WTC11 (cell line): ENCODE measurements around the gene MPDZ. TPM values are rescaled to one million over a fixed set of nuclear protein-coding genes. Genes with fewer than 3 reads are reported as not detected.

Experiments
- ATAC-seq: fragments of 200-7000 bp; cut with Tn5 transposase; 2 replicates; pipeline ENCODE4 v1.10.0; 2021; ENCODE audit warnings: mild to moderate bottlenecking, moderate library complexity
- CTCF ChIA-PET: fragments of 300-600 bp; sonication (Branson Sonifier 250); formaldehyde crosslinking; loops from one replicate; lab custom pipeline; 2021; ENCODE audit warnings: antibody characterized with exemption; lab: Charles Lee
- POLR2A ChIA-PET: fragments of 350-600 bp; sonication (Branson Sonifier 250); formaldehyde crosslinking; loops from one replicate; lab custom pipeline; 2021; ENCODE audit warnings: antibody characterized with exemption; lab: Charles Lee
- DNase-seq: peaks from one replicate; pipeline ENCODE4 v3.0.0; 2021; ENCODE audit warnings: low spot score
- H3K27ac Mint-ChIP-seq: 2 replicates; pipeline ENCODE4 v1.8.0; 2021; ENCODE audit warnings: mixed read lengths
- H3K27me3 Mint-ChIP-seq: 2 replicates; pipeline ENCODE4 v1.8.0; 2021; ENCODE audit warnings: low read depth, mild to moderate bottlenecking, moderate library complexity, mixed read lengths
- H3K36me3 Mint-ChIP-seq: 2 replicates; pipeline ENCODE4 v1.8.0; 2021; ENCODE audit warnings: mixed read lengths
- H3K4me1 Mint-ChIP-seq: 2 replicates; pipeline ENCODE4 v1.8.0; 2022; ENCODE audit warnings: mixed read lengths
- H3K4me3 Mint-ChIP-seq: 2 replicates; pipeline ENCODE4 v1.8.0; 2021; ENCODE audit warnings: mild to moderate bottlenecking, moderate library complexity, mixed read lengths
- H3K9me3 Mint-ChIP-seq: 2 replicates; pipeline ENCODE4 v1.8.0; 2021; ENCODE audit warnings: mixed read lengths
- AR ChIP-seq: fragments of 250-450 bp; sonication (Bioruptor Pico); IDR thresholded peaks from 2 replicates; pipeline ENCODE4 v1.9.0; 2021; ENCODE audit warnings: mild to moderate bottlenecking
- CBFB ChIP-seq: sonication (generic); formaldehyde crosslinking; IDR thresholded peaks from 2 replicates; pipeline ENCODE4 v1.8.1; 2022; ENCODE audit warnings: mild to moderate bottlenecking, low read depth, missing genetic modification reagents
- FOXP4 ChIP-seq: sonication (generic); formaldehyde crosslinking; IDR thresholded peaks from 2 replicates; pipeline ENCODE4 v1.8.0; 2022; ENCODE audit warnings: mild to moderate bottlenecking, missing genetic modification reagents
- NFATC4 ChIP-seq: fragments of 250-450 bp; sonication (Bioruptor Pico); IDR thresholded peaks from 2 replicates; pipeline ENCODE4 v1.9.0; 2021; ENCODE audit warnings: mild to moderate bottlenecking
- NFE2L1 ChIP-seq: sonication (generic); formaldehyde crosslinking; IDR thresholded peaks from 2 replicates; pipeline ENCODE4 v1.8.1; 2023; ENCODE audit warnings: missing genetic modification reagents
- NR1H2 ChIP-seq: sonication (generic); formaldehyde crosslinking; IDR thresholded peaks from 2 replicates; pipeline ENCODE4 v1.9.0; 2021; ENCODE audit warnings: mild to moderate bottlenecking, moderate library complexity, missing genetic modification reagents
- PREB ChIP-seq: sonication (generic); formaldehyde crosslinking; IDR thresholded peaks from 2 replicates; pipeline ENCODE4 v1.8.1; 2022; ENCODE audit warnings: mild to moderate bottlenecking, missing genetic modification reagents, moderate library complexity, borderline replicate concordance
- SP1 ChIP-seq: sonication (generic); formaldehyde crosslinking; conservative IDR thresholded peaks from 2 replicates; pipeline ENCODE4 v1.8.1; 2022; ENCODE audit warnings: missing genetic modification reagents
- ZNF121 ChIP-seq: sonication (generic); formaldehyde crosslinking; IDR thresholded peaks from 2 replicates; pipeline ENCODE4 v1.8.0; 2023; ENCODE audit warnings: missing genetic modification reagents
- ZNF396 ChIP-seq: fragments of 250-450 bp; sonication (Bioruptor Pico); IDR thresholded peaks from 2 replicates; pipeline ENCODE4 v1.8.0; 2021; ENCODE audit warnings: mild to moderate bottlenecking, moderate library complexity, borderline replicate concordance
- ZNF532 ChIP-seq: fragments of 250-450 bp; sonication (Bioruptor Pico); IDR thresholded peaks from 2 replicates; pipeline ENCODE4 v1.9.0; 2021; ENCODE audit warnings: mild to moderate bottlenecking, borderline replicate concordance
- total RNA-seq: library from RNA; stranded (reverse); gene quantifications from 3 replicates; pipeline ENCODE4 v1.2.3, GENCODE V29; 2021
- TF ChIP-seq, protein P1 (sequence below): fragments of 250-450 bp; sonication (Bioruptor Pico); IDR thresholded peaks from 2 replicates; pipeline ENCODE4 v1.9.0; 2021; ENCODE audit warnings: mild to moderate bottlenecking
- TF ChIP-seq, protein P2 (sequence below): sonication (generic); formaldehyde crosslinking; IDR thresholded peaks from 2 replicates; pipeline ENCODE4 v1.8.1; 2022; ENCODE audit warnings: low read depth, missing genetic modification reagents, borderline replicate concordance
- TF ChIP-seq, protein P3 (sequence below): fragments of 250-450 bp; sonication (Bioruptor Pico); IDR thresholded peaks from 2 replicates; pipeline ENCODE4 v1.9.0; 2021; ENCODE audit warnings: moderate library complexity, mild to moderate bottlenecking, inconsistent platforms, borderline replicate concordance
- TF ChIP-seq, protein P4 (sequence below): sonication (generic); formaldehyde crosslinking; IDR thresholded peaks from 2 replicates; pipeline ENCODE4 v1.8.1; 2023; ENCODE audit warnings: mild to moderate bottlenecking, missing genetic modification reagents, moderate library complexity

Gene MPDZ
- total RNA-seq, 1 experiment from 2014 or later = 38.5 TPM

GRCh38 chr9:13244181-13244580, 35.3 kb downstream of the MPDZ start (continued):
- no peak for TF ChIP-seq ZNF532 (CRISPR knock-in tag)
- no peak for TF ChIP-seq SP1 (CRISPR knock-in tag)
- TF ChIP-seq, protein P1, sequence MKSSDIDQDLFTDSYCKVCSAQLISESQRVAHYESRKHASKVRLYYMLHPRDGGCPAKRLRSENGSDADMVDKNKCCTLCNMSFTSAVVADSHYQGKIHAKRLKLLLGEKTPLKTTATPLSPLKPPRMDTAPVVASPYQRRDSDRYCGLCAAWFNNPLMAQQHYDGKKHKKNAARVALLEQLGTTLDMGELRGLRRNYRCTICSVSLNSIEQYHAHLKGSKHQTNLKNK = no peak
- TF ChIP-seq PREB (CRISPR knock-in tag) = no peak

GRCh38 chr9:13241283-13241682, 38.2 kb downstream of the MPDZ start:
- no peaks in the 10 kb centered on the region for H3K27me3 Mint-ChIP-seq
- peaks cover 5% of the 10 kb centered on the region; the same call in 1 of the 2 replicates for H3K4me1 Mint-ChIP-seq
- DNase-seq = no peak
- H3K4me3 Mint-ChIP-seq = no peak overlapping the region
- ATAC-seq = no peak
- ChIA-PET CTCF (no interaction called here), POLR2A (no interaction called here)
- no peak overlapping the region for H3K27ac Mint-ChIP-seq
- no peaks in the 10 kb centered on the region for H3K9me3 Mint-ChIP-seq
- peaks cover 6% of the 10 kb centered on the region; the same call in 1 of the 2 replicates for H3K36me3 Mint-ChIP-seq
- TF ChIP-seq, protein P2, sequence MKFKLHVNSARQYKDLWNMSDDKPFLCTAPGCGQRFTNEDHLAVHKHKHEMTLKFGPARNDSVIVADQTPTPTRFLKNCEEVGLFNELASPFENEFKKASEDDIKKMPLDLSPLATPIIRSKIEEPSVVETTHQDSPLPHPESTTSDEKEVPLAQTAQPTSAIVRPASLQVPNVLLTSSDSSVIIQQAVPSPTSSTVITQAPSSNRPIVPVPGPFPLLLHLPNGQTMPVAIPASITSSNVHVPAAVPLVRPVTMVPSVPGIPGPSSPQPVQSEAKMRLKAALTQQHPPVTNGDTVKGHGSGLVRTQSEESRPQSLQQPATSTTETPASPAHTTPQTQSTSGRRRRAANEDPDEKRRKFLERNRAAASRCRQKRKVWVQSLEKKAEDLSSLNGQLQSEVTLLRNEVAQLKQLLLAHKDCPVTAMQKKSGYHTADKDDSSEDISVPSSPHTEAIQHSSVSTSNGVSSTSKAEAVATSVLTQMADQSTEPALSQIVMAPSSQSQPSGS (CRISPR knock-in tag) = no peak
- TF ChIP-seq NR1H2 (CRISPR knock-in tag) (no peak), FOXP4 (CRISPR knock-in tag) (no peak), ZNF396 (CRISPR knock-in tag) (no peak), PREB (CRISPR knock-in tag) (no peak), ZNF532 (CRISPR knock-in tag) (no peak), NFE2L1 (CRISPR knock-in tag) (no peak), ZNF121 (no peak), AR (CRISPR knock-in tag) (no peak), NFATC4 (no peak), CBFB (CRISPR knock-in tag) (no peak)
- TF ChIP-seq, protein P3, sequence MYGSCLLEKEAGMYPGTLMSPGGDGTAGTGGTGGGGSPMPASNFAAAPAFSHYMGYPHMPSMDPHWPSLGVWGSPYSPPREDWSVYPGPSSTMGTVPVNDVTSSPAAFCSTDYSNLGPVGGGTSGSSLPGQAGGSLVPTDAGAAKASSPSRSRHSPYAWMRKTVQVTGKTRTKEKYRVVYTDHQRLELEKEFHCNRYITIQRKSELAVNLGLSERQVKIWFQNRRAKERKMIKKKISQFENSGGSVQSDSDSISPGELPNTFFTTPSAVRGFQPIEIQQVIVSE (CRISPR knock-in tag) = no peak
- TF ChIP-seq, protein P4, sequence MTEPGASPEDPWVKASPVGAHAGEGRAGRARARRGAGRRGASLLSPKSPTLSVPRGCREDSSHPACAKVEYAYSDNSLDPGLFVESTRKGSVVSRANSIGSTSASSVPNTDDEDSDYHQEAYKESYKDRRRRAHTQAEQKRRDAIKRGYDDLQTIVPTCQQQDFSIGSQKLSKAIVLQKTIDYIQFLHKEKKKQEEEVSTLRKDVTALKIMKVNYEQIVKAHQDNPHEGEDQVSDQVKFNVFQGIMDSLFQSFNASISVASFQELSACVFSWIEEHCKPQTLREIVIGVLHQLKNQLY = no peak
